Activated T-helper 1 cell treated with Interleukin-2 at 50 U/mL for 16 hours (primary cell): ENCODE measurements around the gene ELP2.
A peak's percentile ranks its signal among the peaks of the same experiment; 100 is the strongest.
"Not testable (repeated sequence)": the region's sequence is repeated elsewhere in the genome, so short reads cannot be mapped to it uniquely, and the experiment has no call there.

Experiments
- DNase-seq: peaks from one replicate; pipeline ENCODE4 v3.0.0-alpha.2; 2020; ENCODE audit warnings: low read depth

The ELP2 gene

DNA sequence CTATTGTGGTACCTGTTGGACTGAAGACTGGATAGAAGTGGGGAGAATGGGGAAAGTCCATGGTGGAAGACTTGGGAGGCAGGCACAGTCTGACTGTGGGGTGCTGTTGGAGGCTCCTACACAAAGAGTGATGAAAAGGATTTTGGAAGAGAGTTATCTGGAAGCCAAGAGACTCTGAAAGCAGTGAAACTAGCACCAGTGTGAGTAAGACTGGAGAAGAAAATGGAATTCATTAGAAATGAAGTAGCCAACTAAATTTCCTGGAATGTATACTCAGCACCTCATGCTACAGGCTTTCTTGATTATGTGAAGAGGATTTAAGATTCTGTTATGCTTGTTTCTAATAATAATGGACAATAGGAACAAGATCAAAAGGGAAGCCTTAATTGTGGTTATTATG lies 27.7 kb downstream of the ELP2 start:
- DNase-seq: no peak

DNA sequence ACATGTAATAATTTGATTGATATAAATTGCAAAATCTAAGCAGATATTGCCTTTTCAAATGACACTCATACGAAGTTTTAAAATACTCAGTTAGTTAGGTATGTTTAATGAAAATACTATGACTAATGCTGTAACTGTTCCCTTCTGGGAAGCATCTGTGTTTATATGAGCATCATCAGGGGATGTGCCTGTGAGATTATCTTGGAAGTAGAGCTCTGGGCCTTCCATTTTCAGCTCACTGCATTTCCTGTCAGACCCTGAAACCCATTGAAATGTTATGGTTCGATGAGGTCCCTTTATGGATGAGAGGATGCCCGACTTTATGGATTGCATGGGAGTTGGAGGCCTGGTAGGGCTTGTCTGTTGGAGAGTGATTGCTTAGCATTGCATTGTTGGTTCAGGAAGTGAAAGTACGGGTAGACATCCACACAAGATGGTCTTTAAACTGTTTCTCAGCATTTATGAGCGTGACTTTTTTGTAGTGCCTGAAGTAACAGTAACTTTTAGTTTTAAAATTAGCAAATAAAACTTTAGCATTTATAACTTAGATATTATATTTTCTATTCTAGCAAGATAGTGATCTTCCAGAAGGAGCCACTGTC lies 28.7 kb downstream of the ELP2 start:
- no peak for DNase-seq

DNA sequence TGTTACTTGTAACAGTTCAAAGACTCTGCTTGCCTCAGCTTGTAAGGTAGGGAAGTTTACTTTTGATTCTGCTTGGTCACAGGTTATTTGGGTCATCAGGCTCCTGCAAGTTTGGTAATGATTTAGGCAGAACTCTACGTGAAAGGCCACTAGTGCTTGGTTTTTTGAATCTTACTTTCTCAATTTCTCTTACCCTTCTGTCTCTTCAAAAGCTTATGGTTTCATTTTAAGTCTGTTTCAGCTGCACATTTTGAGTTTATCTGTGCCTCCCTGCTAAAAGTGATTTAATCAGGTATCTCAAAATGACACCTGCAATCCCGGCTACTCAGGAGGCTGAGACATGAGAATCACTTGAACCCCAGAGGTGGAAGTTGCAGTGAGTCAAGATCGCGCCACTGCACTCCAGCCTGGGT lies 31.3 kb downstream of the ELP2 start:
- DNase-seq: no peak

DNA sequence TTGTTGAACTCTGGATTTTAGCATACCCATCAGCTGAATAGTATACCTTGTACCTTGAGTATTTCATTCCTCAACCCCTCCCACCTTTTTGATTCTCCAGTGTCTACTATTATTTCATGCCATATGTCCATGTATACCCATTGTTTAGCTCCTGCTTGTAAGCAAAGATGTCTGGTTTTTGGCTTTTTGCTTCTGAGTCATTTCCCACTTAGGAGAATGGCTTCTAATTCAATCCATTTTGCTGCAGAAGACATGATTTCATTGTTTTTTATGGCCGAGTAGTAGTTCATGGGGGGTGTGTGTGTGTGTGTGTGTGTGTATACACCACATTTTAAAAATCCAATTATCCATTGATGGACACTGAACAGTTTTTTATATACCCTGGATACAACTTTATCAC lies 33.3 kb downstream of the ELP2 start:
- DNase-seq: no peak

DNA sequence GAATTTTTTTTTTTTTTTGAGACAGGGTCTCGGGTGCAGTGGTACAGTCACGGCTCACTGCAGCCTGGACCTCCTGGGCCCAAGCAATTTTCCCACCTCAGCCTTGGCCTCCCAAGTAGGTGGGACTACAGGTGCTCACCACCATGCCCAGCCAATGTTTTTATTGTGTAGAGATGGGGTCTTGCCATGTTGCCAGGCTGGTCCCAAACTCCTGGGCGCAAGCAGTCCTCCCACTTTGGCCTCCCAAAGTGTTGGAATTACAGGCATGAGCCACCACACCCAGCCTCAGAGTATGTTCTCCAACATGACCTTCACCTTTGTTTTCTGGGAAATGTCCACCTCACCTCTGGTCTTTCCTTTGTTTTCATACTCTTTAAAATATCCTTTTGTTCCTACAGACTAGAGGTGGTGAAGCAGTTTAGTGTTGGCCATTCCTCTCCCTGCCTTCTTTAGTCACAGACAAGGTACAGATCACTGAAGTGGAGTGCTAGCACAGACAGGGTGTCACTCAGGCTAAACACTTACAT lies 38.1 kb downstream of the ELP2 start:
- no peak for DNase-seq

DNA sequence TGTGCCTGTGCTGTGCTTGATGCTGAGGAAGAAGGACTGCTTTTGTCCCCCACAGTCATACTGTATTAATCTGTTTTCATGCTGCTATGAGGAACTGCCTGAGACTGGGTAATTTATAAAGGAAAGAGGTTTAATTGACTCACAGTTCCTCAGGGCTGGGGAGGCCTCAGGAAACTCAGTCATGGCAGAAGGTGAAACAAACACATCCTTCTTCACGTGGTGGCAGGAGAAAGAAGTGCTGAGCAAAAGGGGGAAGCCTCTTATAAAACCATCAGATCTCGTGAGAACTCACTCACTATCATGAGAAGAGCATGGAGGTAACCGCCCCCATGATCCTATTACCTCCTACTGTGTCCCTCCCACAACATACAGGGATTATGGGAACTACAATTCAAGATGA lies 38.6 kb downstream of the ELP2 start:
- DNase-seq: not testable (repeated sequence)

DNA sequence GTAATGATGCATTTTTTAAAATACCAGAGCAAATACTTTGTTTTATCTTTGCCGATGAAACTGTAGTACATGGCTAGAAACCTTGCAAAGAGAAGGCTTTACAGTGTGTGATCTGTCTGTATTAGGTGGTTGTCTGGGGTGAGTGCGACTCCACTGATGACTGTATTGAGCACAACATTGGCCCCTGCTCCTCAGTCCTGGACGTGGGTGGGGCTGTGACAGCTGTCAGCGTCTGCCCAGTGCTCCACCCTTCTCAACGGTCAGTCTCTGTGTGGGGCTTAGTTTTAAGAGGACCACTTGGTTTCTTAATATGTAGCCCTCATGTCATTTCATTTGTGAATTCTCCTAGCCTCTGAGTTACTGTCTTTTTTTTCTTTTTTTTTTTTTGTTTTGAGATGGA lies 40.2 kb downstream of the ELP2 start:
- DNase-seq: no peak

DNA sequence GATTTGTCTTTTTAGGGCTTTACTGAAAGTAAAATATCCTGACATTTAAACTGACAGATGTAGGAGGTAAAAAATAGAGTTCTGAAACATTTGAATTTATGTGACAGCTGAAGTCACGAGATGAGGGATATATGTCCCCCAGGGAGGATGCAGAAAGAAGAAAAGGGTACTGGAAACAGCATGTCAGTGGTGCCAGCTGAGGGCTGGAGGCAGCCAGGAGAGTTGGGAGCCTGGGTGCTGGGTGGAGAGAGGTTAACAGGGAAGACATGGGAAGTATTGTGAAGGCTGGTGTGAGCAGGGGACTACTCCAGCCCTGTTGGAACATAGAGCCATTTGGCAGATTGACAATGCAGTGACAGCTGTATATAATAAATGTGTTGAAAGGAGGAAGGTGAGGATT lies 45.8 kb downstream of the ELP2 start:
- no peak for DNase-seq

DNA sequence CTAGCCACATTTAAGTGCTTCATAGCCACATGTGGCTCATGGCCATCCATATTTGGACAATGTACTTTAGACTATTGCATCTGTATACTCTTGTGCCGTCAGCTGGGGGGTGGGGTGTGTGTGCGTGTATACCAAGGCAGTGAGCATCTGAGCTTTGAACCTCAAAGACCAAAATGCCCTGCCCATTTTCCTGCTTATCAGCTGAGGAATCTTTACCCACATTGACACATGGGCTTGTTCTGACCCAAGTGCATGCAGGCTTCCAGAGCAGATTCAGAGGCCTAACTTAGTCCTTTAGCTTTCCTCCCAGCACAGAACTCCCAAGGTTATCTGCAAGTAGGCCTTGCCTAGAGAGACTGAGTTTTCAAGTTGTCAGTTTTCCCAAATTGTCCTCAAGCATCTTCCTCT lies 46.5 kb downstream of the ELP2 start:
- no peak for DNase-seq

DNA sequence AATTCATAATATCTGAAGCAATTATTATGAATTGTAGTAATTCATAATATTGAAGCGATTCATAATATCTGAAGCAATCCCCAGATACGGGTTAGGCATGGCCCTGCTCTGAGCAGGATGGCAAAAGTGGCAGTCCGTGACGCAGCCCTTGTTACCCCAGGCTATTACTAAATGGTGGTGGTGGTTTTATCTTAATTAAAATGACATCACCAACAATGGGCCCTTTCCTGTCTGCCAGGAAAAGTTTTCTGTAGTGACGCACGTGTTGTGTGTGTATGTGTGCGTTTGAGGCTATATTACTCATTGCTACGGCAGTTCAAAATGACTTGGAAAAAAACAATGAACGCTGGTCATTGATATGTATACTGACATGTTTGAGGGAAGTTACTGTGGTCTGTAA lies 47.0 kb downstream of the ELP2 start:
- no peak for DNase-seq

DNA sequence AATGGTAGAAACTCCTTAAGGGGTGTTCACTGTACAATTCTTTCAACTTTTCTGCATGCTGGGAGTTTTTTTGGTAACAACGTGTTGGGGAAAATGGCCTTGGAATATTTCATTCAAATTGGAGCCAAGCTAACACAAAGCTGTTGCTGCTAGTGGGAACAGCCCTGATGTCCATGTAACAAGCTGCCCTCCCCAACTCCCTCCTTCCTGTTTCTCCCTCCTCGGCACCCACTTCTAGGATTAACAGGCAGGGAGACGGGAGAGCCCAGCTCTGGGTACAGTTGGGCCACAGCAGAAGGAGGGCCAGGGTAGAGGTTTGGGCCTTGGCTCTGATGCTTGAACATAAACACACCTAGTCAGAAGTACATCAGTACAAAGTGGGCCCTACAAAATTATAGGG lies 48.2 kb downstream of the ELP2 start:
- DNase-seq: no peak

DNA sequence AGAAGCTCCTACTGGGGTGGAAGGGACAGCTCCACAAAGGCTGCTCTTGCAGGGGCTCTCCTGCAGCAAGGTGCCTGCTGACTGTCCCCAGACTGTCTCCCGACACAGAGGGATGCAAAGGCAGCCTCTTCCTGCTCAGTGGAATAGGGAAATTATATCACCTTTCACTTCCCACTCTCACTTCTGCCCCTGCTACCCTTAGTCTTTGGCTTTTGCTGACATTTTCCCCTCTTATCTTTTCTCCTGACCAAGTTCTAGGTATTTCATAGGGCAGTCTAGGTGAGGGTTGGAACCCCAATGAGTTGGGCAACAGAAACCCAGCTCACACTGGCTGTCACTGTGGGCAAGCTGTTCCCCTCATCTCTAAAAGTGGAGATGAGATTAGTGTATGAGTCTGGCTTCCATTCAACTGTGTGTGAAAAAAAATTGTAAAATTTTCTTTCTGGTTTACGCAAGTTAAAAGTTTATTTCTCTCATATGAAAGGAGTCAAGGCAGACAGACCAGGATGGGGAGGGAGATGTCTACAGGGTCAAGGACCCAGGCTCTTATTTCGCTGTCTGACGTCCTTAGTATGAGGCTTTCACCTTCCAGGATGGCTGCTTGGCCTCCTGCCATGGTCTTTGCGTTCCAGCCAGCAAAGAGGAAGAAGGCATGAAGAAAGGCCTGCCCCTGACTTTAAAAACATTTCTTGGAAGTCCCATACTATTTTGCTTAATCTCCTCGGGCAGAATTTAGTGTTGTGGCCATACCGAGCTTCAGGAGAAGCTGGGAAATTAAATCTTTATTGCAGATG lies 50.1 kb downstream of the ELP2 start:
- no peak for DNase-seq

DNA sequence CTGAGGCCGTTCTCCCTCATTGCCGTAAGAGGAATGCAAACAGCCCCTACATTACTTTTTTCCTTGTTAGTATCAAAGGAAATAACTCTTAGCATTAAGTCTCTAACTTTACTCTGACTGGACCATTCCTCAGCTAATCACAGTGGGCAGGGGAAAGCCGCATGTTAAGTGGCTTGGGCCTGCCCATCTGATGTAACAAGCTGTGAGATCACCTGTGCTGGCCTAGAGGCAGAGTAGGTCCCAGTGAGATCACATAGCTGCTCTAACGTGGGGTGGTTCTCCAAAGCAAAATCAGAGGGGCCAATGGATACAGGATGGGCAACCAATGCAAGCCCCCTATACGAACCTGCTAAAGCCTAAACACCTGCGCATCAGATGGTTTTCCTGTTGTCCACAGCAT lies 51.7 kb downstream of the ELP2 start:
- no peak for DNase-seq

DNA sequence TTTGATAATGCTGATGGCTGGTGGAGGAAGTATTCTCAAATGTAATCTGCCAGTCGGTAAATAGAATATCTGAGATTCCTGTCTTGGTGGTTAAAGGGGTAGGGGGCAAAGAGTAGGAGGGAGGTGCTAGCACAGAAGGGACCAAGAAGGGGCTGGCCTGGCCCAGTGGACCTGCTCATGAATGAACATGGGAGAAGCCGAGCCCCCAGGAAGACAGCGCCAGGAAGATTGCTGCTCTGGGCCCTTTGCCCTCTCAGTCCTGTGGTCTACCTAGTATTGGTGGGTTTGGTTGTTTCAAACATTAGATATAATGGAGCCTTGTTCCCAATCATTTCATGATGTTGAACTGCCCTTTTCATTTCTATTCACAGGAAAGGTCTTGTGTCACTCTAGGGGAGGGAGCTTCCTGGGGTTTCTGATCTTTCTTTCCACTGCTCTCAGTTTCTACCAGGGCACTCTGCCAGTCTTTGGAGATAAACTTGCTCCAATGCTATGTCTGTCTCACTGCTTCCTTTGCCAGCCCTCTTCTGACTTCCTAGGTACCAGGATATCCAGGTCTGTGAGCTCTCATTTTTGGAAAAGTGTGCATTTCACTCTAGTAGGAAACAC lies 52.3 kb downstream of the ELP2 start:
- DNase-seq: no peak

DNA sequence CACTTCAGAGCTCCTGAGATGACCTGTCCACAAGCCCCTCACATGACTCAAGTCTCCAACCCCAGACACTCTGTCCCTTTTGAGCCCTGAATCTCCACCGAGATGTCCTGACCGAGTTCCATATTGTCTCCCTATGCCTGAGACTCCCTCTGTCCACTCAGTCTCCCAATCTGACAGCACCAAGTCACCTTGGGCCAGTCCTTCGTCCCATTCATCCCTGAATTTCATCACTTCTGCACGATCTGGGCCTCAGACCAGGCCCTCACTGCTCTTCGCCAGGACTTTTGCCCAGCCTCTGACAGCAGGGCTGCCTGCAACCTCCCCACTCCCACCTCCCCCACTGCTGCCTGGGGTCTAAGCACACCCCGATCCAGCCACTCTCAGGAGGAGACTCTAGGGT lies 53.3 kb downstream of the ELP2 start:
- DNase-seq: no peak

DNA sequence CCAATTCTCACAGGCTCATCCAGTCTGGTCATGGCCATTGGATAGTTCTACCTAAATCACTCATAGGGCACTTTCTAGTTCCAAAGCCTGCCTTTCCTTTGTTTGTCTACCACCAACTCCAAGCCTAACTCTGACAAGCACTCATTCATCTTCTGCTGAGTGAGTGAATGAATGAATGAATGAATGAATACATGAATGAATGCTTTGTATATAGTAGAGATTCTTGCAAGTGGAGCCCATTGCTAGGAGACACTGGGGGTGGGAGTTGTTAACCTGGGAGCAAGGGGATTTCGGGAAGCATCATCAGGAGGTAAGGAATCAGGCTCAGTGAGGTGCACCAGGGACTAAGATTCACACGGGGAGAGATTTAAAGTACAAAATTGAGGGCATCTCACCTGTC lies 54.3 kb downstream of the ELP2 start:
- DNase-seq: no peak

DNA sequence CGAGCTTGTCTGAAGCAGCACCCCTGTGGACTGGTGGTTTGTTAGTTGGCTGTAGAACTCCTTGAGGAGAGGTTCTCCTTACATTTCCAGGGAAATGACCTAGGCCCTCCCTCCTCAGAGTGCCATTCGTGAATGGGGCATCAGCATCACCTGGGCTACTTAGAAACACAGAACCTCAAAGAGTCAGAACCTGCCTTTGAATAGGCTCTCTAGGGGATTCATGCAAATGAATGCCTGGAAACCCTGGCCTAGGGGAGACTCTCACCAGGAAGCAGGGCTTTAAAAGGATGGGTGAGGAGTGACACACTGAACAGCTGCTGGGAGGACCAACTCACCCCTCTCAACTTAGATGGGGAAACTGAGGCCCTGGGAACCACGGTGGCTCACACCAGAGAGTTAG lies 55.5 kb downstream of the ELP2 start:
- no peak for DNase-seq

DNA sequence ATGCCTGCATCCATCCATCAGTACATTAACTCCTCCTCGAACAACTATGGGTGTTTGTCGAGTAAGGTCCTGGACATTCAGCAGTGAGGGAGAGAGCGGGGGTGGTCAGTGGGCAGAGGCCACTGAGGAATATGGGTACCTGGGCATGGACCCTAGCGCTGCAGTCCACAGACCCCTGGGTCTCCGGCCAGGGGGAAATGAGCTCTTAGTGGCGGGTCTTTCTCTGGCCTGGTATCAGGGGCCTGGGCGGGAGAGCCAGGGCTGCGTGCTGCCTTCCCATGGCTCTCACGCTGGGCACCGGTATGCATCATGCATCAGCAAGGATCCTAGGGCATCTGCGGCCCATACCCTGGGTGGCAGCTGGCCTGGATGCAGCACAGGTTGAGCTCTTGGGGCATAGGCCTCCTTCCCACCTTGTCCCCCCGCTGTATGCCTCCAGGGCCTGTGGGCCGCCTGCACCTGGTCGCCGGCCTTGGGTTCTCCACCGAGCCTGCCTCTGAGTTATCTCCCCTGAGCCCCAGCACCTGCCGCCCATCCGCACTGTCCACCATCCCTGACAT lies 56.3 kb downstream of the ELP2 start:
- no peak for DNase-seq

DNA sequence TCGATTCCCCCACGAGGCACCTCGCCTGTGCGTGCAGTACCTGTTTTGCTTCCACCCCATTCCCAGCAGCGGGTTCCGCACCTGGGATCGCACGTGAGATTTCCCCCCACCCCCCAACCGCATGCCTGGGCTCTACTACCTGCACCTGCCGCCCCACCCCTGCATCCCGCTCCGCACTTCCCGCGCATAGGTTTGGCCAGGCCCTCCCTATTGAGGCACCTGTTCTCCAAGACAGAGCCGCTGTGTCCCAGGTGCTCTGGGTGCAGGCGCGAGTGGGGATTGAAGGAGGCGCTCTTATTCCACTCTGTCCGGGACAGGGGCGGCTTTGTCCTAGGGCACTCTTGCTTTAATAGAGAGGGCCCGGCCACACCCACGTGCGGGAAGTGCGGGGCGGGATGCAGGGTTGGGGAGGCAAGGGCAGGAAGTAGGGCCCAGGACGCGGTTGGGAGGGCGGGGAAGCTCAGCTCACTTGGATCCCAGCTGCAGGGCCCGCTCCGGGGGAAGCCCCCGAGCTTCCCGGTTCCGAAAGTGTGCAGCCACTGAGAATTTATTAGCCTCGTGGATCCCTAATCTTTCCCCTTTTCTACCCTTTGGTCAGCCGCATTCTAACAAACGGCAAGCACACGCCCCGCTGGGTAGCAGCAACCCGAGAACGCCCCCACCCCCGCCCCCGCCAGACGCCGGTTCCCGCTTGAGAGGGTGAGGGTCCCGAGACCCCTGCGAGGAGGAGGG lies 56.9 kb downstream of the ELP2 start:
- no peak for DNase-seq

DNA sequence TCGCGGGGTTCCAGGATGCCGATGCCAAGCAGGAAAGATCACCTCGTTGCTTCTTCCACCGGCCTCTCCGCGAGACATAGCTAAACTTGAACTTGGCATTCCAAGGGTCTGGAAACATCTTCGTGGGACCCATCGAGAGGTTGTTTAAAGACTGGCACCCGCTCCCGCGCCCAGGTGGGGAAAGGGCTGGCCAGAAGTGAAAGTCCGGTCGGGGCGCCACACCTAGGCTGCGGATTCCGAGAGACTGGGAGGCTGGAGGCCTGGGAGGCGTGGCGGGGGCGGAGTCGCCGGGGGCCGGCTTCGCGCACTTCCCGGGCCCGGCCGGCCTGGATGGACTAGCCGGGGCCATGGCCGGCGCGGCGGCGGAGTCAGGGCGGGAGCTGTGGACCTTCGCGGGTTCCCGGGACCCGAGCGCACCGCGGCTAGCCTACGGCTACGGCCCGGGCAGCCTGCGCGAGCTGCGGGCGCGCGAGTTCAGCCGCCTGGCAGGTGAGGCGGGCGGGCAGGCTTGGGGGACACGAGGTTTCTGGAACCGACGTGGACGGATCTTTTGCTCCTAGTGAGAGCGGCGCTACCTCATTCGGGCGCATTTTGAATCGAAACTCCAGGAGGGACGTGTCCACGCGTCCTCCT lies 57.6 kb downstream of the ELP2 start, which contains the start of gene MOCOS:
TSS of gene MOCOS (plus strand) at position 305 of the 633 bp plus-strand sequence. CDS start at position 348, 43 bp downstream.
- peak; percentile 10 for DNase-seq

DNA sequence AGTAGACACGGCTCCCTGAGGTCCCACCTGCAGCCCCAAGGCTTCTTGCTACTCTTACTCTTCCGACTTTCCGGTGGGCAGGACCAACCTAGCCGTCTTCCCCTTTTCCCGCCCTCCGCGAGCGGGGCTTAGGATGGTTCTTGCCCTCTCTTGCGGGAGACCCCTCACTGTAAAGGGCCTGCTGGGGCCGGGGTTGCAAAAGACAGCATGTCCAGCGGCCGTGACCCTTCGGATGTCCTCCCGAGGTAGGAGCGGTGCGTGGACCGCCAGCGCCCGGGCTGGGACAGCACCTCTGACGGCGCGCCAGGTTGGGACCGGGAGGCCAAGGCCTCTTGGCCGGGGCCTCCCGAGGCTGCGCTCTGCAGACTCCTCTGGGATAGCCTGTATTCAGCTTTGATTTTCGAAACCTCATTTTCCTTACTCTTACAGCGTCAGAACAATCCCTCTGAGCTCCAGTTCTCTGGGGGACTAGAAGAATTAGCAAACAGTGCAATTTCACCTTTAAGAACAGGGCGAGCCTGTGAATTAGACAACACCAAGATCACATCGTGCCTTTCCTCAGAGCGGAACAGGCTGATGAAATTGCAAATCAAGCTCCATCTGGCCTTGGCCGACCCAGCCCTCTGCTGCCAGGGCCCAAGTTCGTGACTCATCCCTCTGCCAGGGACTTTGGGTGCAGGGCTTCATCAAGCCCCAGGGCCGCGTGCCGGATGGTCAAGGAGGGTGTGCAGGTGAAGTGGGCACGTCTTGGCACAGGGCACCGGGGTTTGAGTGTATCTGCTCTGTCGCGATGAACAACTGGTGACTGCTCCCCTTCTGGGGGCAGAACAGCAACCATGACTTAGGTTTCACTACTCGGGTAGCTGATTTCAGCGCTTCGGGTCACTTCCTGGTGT lies 58.4 kb downstream of the ELP2 start:
- no peak for DNase-seq
